NCI-H1048 (cell line): ENCODE measurements around the gene ABLIM2.

ENCODE experiments used
- DNase-seq: peaks from one replicate; lab custom pipeline; 2025; lab: John Stamatoyannopoulos, UW

Gene ABLIM2

GRCh38 chr4:8000721-8001491, 157.7 kb downstream of the ABLIM2 start:
- no peak for DNase-seq

- no peak for DNase-seq
These were observed 158.4 kb downstream of the ABLIM2 start for GRCh38 chr4:8000247-8000646.

GRCh38 chr4:7999695-8000094, 158.9 kb downstream of the ABLIM2 start:
- no peak for DNase-seq

- DNase-seq = no peak
These were observed 159.3 kb downstream of the ABLIM2 start for GRCh38 chr4:7999279-7999678.

GRCh38 chr4:7998447-7998846, 160.2 kb downstream of the ABLIM2 start:
- no peak for DNase-seq

GRCh38 chr4:7995866-7996265, 162.7 kb downstream of the ABLIM2 start:
- no peak for DNase-seq

GRCh38 chr4:7995135-7995534, 163.5 kb downstream of the ABLIM2 start:
- no peak for DNase-seq

GRCh38 chr4:7993671-7994070, 164.9 kb downstream of the ABLIM2 start:
- DNase-seq = no peak

GRCh38 chr4:7992846-7993245, 165.8 kb downstream of the ABLIM2 start:
- no peak for DNase-seq

GRCh38 chr4:7990807-7991459, 167.7 kb downstream of the ABLIM2 start:
- no peak for DNase-seq

GRCh38 chr4:7989654-7990053, 169.0 kb downstream of the ABLIM2 start:
- no peak for DNase-seq

- no peak for DNase-seq
These were observed 170.2 kb downstream of the ABLIM2 start for GRCh38 chr4:7988437-7988836.

GRCh38 chr4:7987148-7987989, 171.2 kb downstream of the ABLIM2 start:
- peak; percentile 57 for DNase-seq

GRCh38 chr4:7985891-7986441, 172.6 kb downstream of the ABLIM2 start:
- DNase-seq = no peak

GRCh38 chr4:7985072-7985471, 173.5 kb downstream of the ABLIM2 start:
- no peak for DNase-seq

- no peak for DNase-seq
These were observed 174.2 kb downstream of the ABLIM2 start for GRCh38 chr4:7984286-7984925.

GRCh38 chr4:7983296-7983695, 175.3 kb downstream of the ABLIM2 start:
- no peak for DNase-seq

- DNase-seq = no peak
These were observed 176.7 kb downstream of the ABLIM2 start for GRCh38 chr4:7981738-7982394.

- no peak for DNase-seq
These were observed 178.6 kb downstream of the ABLIM2 start for GRCh38 chr4:7980036-7980435.

GRCh38 chr4:7979652-7979968, 179.0 kb downstream of the ABLIM2 start:
- DNase-seq = no peak

GRCh38 chr4:7978907-7979651, 179.5 kb downstream of the ABLIM2 start:
- DNase-seq = no peak
